AG04450 (cell line): Measurements from ENCODE around the gene PIAS1. TPM values are rescaled to one million over a fixed set of nuclear protein-coding genes. Genes with fewer than 3 reads are reported as not detected.
"Not testable (repeated sequence)": the region's sequence is repeated elsewhere in the genome, so short reads cannot be mapped to it uniquely, and the experiment has no call there.

Experiments
- CTCF ChIA-PET: fragments of 300-600, 350-600 bp; formaldehyde crosslinking; extraction: SDS; loops from one replicate; lab custom pipeline; 2022; ENCODE audit warnings: antibody characterized with exemption, inconsistent platforms; lab: Charles Lee
- POLR2A ChIA-PET: fragments of 350-600 bp; formaldehyde crosslinking; extraction: SDS; loops from one replicate; lab custom pipeline; 2021; ENCODE audit warnings: antibody characterized with exemption, inconsistent platforms; lab: Yijun Ruan, JAX
- DNase-seq: peaks from one replicate; pipeline ENCODE4 v3.0.0-alpha.2; 2011; ENCODE audit warnings: low read depth, low spot score
- H3K27ac ChIP-seq: one replicate; pipeline ENCODE4 v1.5.1; 2012; ENCODE audit warnings: low read depth, low read length, control low read depth
- H3K27me3 ChIP-seq: one replicate; pipeline ENCODE4 v1.6.0; 2012; ENCODE audit warnings: low read length; ENCODE audit not compliant: control insufficient read depth, insufficient read depth
- H3K4me3 ChIP-seq: 2 replicates; pipeline ENCODE4 v1.5.1; 2011; ENCODE audit warnings: mild to moderate bottlenecking, low read depth, low read length, control low read depth
- H3K9me3 ChIP-seq: 2 replicates; pipeline ENCODE4 v1.5.1; 2012; ENCODE audit warnings: low read length; ENCODE audit not compliant: control insufficient read depth, insufficient read depth
- polyA plus RNA-seq: library from polyadenylated mRNA; depleted of rRNA; stranded (reverse); fragments of >200 nt; gene quantifications from 2 replicates; pipeline ENCODE4 v1.2.3, GENCODE V29; 2011
- TF ChIP-seq, protein P1 (sequence below): IDR thresholded peaks from 2 replicates; pipeline ENCODE4 v1.5.1; 2011; ENCODE audit warnings: low read depth, low read length, control low read depth, inconsistent platforms

The PIAS1 gene
- polyA plus RNA-seq, 1 experiment = 38.9 TPM

DNA sequence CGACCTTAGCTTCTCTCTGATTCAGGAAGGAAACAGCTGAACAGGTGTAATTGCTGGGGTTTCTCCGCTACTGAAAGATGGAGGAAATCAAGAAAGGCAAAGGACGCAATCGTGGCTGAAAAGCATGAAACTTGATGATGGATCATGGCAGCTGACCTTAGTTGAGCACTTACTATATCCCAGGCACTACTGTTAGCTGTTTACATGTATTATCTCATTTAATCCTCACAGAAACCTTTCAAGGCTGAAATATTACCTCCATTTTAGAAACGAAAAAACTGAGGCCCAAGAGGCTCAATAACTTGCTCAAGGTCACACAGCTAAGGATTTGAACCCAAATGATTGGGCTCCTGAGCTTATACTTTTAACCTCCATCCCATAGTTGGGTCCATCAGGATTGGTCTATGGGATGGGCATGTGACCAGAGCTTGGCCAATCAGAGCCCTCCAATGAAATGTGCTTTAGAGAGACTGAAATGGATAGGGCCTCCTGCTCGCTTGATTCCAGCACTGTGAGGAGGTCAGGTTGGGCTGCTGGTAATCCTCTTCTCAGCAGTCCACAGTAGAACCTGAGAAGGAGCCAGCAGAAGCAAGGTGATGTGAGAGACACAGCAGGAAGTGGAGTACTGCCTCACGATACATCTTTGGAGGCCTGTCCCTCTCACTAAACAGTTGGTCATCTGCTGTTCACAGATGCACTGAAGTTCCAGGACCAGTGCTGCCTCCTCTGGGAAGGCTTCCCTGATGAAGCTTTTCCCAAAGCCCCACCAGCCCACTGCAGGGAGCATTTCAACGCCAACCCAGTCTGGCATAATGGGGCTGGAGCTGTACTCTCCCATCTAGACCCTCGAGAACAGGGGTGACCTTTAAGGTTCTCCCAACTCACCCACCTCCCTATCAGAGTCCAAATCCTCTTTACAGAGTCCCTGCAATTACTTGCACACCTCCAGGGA, 165.0 kb downstream of the PIAS1 start:
- no peak for DNase-seq
- H3K27ac ChIP-seq = no peak overlapping the region
- ChIA-PET POLR2A (no interaction called here), CTCF (interaction anchor here (0.9 to 3.3 kb wide), 2 partner anchors 9 to 33 kb away, joined by 3 to 21 read pairs; no protein-coding TSS in a partner anchor)
- H3K9me3 ChIP-seq = peaks cover 10% of the 10 kb centered on the region; the same call in 1 of the 2 replicates
- TF ChIP-seq, protein P1, sequence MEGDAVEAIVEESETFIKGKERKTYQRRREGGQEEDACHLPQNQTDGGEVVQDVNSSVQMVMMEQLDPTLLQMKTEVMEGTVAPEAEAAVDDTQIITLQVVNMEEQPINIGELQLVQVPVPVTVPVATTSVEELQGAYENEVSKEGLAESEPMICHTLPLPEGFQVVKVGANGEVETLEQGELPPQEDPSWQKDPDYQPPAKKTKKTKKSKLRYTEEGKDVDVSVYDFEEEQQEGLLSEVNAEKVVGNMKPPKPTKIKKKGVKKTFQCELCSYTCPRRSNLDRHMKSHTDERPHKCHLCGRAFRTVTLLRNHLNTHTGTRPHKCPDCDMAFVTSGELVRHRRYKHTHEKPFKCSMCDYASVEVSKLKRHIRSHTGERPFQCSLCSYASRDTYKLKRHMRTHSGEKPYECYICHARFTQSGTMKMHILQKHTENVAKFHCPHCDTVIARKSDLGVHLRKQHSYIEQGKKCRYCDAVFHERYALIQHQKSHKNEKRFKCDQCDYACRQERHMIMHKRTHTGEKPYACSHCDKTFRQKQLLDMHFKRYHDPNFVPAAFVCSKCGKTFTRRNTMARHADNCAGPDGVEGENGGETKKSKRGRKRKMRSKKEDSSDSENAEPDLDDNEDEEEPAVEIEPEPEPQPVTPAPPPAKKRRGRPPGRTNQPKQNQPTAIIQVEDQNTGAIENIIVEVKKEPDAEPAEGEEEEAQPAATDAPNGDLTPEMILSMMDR = no peak
- H3K27me3 ChIP-seq = no peaks in the 10 kb centered on the region
- H3K4me3 ChIP-seq = no peak overlapping the region

GRCh38 chr15:68220489-68220888, 166.4 kb downstream of the PIAS1 start:
- ChIA-PET CTCF (interaction anchor here (0.5 to 3.3 kb wide), 2 partner anchors 10 to 20 kb away, joined by 4 to 21 read pairs; no protein-coding TSS in a partner anchor), POLR2A (no interaction called here)
- Histone ChIP-seq H3K4me3 (no peak overlapping the region), H3K27me3 (no peaks in the 10 kb centered on the region), H3K27ac (no peak overlapping the region), H3K9me3 (peaks cover 10% of the 10 kb centered on the region; the same call in 1 of the 2 replicates)
- DNase-seq = no peak
- TF ChIP-seq, protein P1 = no peak

GRCh38 chr15:68220967-68221366, 166.9 kb downstream of the PIAS1 start:
- no peaks in the 10 kb centered on the region for H3K27me3 ChIP-seq
- H3K4me3 ChIP-seq = no peak overlapping the region
- peaks cover 10% of the 10 kb centered on the region; the same call in 1 of the 2 replicates for H3K9me3 ChIP-seq
- TF ChIP-seq, protein P1 = no peak
- no peak for DNase-seq
- ChIA-PET CTCF (interaction anchor here (3.3 kb wide), 1 partner anchor 10 kb away, joined by 21 read pairs; no protein-coding TSS in a partner anchor), POLR2A (no interaction called here)
- no peak overlapping the region for H3K27ac ChIP-seq

DNA sequence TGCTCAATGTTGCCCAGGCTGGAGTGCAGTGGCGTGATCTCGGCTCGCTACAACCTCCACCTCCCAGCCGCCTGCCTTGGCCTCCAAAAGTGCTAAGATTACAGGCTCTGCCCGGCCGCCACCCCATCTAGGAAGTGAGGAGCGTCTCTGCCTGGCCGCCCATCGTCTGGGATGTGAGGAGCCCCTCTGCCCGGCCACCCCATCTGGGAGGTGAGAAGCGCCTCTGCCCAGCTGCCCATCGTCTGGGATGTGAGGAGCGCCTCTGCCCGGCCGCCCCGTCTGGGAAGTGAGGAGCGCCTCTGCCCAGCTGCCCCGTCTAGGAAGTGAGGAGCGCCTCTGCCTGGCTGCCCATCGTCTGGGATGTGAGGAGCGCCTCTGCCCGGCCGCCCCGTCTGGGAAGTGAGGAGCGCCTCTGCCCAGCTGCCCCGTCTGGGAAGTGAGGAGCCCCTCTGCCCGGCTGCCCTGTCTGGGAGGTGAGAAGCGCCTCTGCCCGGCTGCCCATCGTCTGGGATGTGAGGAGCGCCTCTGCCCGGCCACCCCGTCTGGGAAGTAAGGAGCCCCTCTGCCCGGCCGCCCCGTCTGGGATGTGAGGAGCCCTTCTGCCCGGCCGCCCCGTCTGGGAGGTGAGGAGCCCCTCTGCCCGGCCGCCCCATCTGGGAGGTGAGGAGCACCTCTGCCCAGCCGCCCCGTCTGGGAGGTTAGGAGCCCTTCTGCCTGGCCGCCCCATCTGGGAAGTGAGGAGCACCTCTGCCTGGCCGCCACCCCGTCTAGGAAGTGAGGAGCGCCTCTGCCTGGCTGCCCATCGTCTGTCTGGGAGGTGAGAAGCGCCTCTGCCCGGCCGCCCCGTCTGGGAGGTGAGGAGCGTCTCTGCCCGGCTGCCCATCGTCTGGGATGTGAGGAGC, 167.7 kb downstream of the PIAS1 start:
- DNase-seq, POLR2A ChIA-PET, H3K27ac ChIP-seq, H3K4me3 ChIP-seq, H3K9me3 ChIP-seq, H3K27me3 ChIP-seq: not testable (repeated sequence)
- CTCF ChIA-PET = interaction anchor here (3.3 kb wide), 1 partner anchor 11 kb away, joined by 21 read pairs; no protein-coding TSS in a partner anchor

DNA sequence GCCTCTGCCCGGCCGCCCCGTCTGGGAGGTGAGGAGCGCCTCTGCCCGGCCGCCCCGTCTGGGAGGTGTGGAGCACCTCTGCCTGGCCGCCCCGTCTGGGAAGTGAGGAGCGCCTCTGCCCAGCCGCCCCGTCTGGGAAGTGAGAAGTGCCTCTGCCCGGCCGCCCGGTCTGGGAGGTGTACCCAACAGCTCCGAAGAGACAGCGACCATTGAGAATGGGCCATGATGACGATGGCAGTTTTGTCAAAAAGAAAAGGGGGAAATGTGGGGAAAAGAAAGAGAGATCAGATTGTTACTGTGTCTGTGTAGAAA, 168.3 kb downstream of the PIAS1 start:
- CTCF ChIA-PET, H3K9me3 ChIP-seq, H3K27me3 ChIP-seq, POLR2A ChIA-PET, DNase-seq, H3K27ac ChIP-seq, H3K4me3 ChIP-seq: not testable (repeated sequence)
